SH-SY5Y (cell line): ENCODE results near the gene AATK.

Experiments
- GATA2 ChIP-seq: IDR thresholded peaks from 2 replicates; pipeline ENCODE4 v1.6.1; 2011; ENCODE audit warnings: mild to moderate bottlenecking, low read depth, low read length
- GATA3 ChIP-seq: IDR thresholded peaks from 2 replicates; pipeline ENCODE4 v1.6.1; 2011; ENCODE audit warnings: low read depth, mild to moderate bottlenecking, low read length, moderate library complexity

GRCh38 chr17:81180836-81181810 lies 15.1 kb upstream of the AATK start:
- TF ChIP-seq GATA3 (no peak), GATA2 (no peak)
